ENCODE results near the gene PHOSPHO2.

GRCh38 chr2:169667583-169667982 is 26.7 kb upstream of the PHOSPHO2 start:
- TF ChIP-seq POLR2AphosphoS5 (IDR thresholded peaks at IDR 0.05; ENCODE audit: borderline replicate concordance, low read depth, low read length) (no peak), FOXP2 (optimal IDR thresholded peaks at IDR 0.05; ENCODE audit: control extremely low read depth, extremely low read length, insufficient read depth) (no peak)

All from SK-N-MC (cell line).